ENCODE data around the gene CD44. TPM values are rescaled to one million over a fixed set of nuclear protein-coding genes. Genes with fewer than 3 reads are reported as not detected.

CD44 gene
- total RNA-seq, 1 experiment from 2014 or later, result 0.86 TPM

- Histone ChIP-seq H3K27ac (ENCODE audit: low read length) (no peak overlapping the region), H3K36me3 (ENCODE audit: insufficient read depth, low read length) (no peaks in the 10 kb centered on the region), H3K4me2 (ENCODE audit: low read depth, low read length, poor library complexity, severe bottlenecking) (no peak overlapping the region), H3K9ac (ENCODE audit: low read length) (no peak overlapping the region), H3K79me2 (ENCODE audit: low read length) (no peaks in the 10 kb centered on the region), H3K4me3 (ENCODE audit: low read length) (no peak overlapping the region), H4K20me1 (ENCODE audit: insufficient read depth, low read depth, low read length) (no peaks in the 10 kb centered on the region), H3K4me1 (ENCODE audit: low read length) (peaks cover 8% of the 10 kb centered on the region), H3K27me3 (ENCODE audit: low read length) (no peaks in the 10 kb centered on the region), H2AFZ (ENCODE audit: low read length) (no peak overlapping the region), H3K9me3 (ENCODE audit: low read length) (no peaks in the 10 kb centered on the region), H3K9me2 (replicated peaks; ENCODE audit: insufficient read depth, low read length) (no peaks in the 10 kb centered on the region)
- DNase-seq, result no peak
These were observed 35.7 kb downstream of the CD44 start for GRCh38 chr11:35174666-35175065.

GRCh38 chr11:35177370-35177769 is 38.4 kb downstream of the CD44 start:
- Histone ChIP-seq H2AFZ (ENCODE audit: low read length) (no peak overlapping the region), H3K9me3 (ENCODE audit: low read length) (no peaks in the 10 kb centered on the region), H3K27me3 (ENCODE audit: low read length) (no peaks in the 10 kb centered on the region), H3K4me3 (ENCODE audit: low read length) (no peak overlapping the region), H3K79me2 (ENCODE audit: low read length) (no peaks in the 10 kb centered on the region), H3K4me1 (ENCODE audit: low read length) (peaks cover 8% of the 10 kb centered on the region), H3K4me2 (ENCODE audit: low read depth, low read length, poor library complexity, severe bottlenecking) (no peak overlapping the region), H4K20me1 (ENCODE audit: insufficient read depth, low read depth, low read length) (no peaks in the 10 kb centered on the region), H3K36me3 (ENCODE audit: insufficient read depth, low read length) (no peaks in the 10 kb centered on the region), H3K9ac (ENCODE audit: low read length) (no peak overlapping the region), H3K9me2 (replicated peaks; ENCODE audit: insufficient read depth, low read length) (no peaks in the 10 kb centered on the region), H3K27ac (ENCODE audit: low read length) (no peak overlapping the region)
- no peak for DNase-seq

GRCh38 chr11:35178067-35178805 is 39.3 kb downstream of the CD44 start:
- Histone ChIP-seq H3K27ac (ENCODE audit: low read length) (no peak overlapping the region), H3K9me3 (ENCODE audit: low read length) (no peaks in the 10 kb centered on the region), H3K4me1 (ENCODE audit: low read length) (peaks cover 1% of the 10 kb centered on the region), H3K79me2 (ENCODE audit: low read length) (no peaks in the 10 kb centered on the region), H3K9me2 (replicated peaks; ENCODE audit: insufficient read depth, low read length) (no peaks in the 10 kb centered on the region), H4K20me1 (ENCODE audit: insufficient read depth, low read depth, low read length) (no peaks in the 10 kb centered on the region), H2AFZ (ENCODE audit: low read length) (no peak overlapping the region), H3K4me2 (ENCODE audit: low read depth, low read length, poor library complexity, severe bottlenecking) (no peak overlapping the region), H3K4me3 (ENCODE audit: low read length) (no peak overlapping the region), H3K27me3 (ENCODE audit: low read length) (no peaks in the 10 kb centered on the region), H3K36me3 (ENCODE audit: insufficient read depth, low read length) (no peaks in the 10 kb centered on the region), H3K9ac (ENCODE audit: low read length) (no peak overlapping the region)
- no peak for DNase-seq

- Histone ChIP-seq H3K4me3 (ENCODE audit: low read length) (no peak overlapping the region), H3K9me2 (replicated peaks; ENCODE audit: insufficient read depth, low read length) (no peaks in the 10 kb centered on the region), H3K79me2 (ENCODE audit: low read length) (no peaks in the 10 kb centered on the region), H3K4me1 (ENCODE audit: low read length) (no peaks in the 10 kb centered on the region), H3K36me3 (ENCODE audit: insufficient read depth, low read length) (no peaks in the 10 kb centered on the region), H3K9me3 (ENCODE audit: low read length) (no peaks in the 10 kb centered on the region), H2AFZ (ENCODE audit: low read length) (no peak overlapping the region), H3K27ac (ENCODE audit: low read length) (no peak overlapping the region), H3K27me3 (ENCODE audit: low read length) (no peaks in the 10 kb centered on the region), H3K9ac (ENCODE audit: low read length) (no peak overlapping the region), H4K20me1 (ENCODE audit: insufficient read depth, low read depth, low read length) (no peaks in the 10 kb centered on the region), H3K4me2 (ENCODE audit: low read depth, low read length, poor library complexity, severe bottlenecking) (no peak overlapping the region)
- DNase-seq, result no peak
These were observed 39.9 kb downstream of the CD44 start for GRCh38 chr11:35178873-35179272.

GRCh38 chr11:35179466-35180135 is 40.6 kb downstream of the CD44 start:
- Histone ChIP-seq H3K4me1 (ENCODE audit: low read length) (no peaks in the 10 kb centered on the region), H3K4me2 (ENCODE audit: low read depth, low read length, poor library complexity, severe bottlenecking) (no peak overlapping the region), H3K9ac (ENCODE audit: low read length) (no peak overlapping the region), H3K9me2 (replicated peaks; ENCODE audit: insufficient read depth, low read length) (no peaks in the 10 kb centered on the region), H3K27ac (ENCODE audit: low read length) (no peak overlapping the region), H3K4me3 (ENCODE audit: low read length) (no peak overlapping the region), H3K36me3 (ENCODE audit: insufficient read depth, low read length) (no peaks in the 10 kb centered on the region), H2AFZ (ENCODE audit: low read length) (no peak overlapping the region), H3K9me3 (ENCODE audit: low read length) (no peaks in the 10 kb centered on the region), H3K27me3 (ENCODE audit: low read length) (no peaks in the 10 kb centered on the region), H4K20me1 (ENCODE audit: insufficient read depth, low read depth, low read length) (no peaks in the 10 kb centered on the region), H3K79me2 (ENCODE audit: low read length) (no peaks in the 10 kb centered on the region)
- DNase-seq, result no peak

DNA sequence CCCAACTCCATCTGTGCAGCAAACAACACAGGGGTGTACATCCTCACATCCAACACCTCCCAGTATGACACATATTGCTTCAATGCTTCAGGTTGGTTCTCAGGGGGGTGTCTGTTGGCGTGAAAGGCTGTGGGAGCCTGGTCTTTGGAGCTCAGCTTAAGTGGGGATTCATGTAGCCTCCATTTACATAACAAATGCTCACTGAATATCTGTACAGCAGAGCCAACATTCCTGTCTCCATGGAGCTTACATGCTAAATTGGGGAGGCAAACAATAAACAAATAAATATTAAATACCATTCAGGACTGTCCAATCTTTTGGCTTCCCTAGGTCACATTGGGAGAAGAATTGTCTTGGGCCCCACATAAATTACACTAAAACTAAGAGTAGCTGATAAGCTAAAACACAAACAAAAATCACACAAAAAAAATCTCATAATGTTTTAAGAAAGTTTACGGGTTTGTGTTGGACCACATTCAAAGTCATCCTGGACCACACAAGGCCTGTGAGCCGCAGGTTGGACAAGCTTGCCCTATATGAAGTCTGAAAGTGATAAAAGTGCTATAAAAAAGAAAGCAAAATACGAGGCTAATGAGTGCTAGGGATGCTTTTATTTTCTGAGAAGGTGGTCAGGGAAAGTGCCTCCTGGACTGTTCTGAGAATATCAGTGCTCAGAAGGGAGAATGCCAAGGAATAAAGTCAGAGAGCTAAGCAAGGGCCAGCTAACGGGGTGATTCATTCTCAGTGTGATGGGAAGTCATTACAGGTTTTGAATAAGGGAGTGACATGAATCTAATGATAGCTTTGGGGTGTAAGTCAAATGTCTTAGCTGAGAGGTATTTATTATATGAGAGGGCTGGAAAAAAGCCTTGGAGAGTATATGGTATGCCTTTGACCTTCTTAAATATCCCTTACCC is 41.6 kb downstream of the CD44 start:
- Histone ChIP-seq H3K4me2 (ENCODE audit: low read depth, low read length, poor library complexity, severe bottlenecking) (no peak overlapping the region), H3K4me3 (ENCODE audit: low read length) (no peak overlapping the region), H3K36me3 (ENCODE audit: insufficient read depth, low read length) (no peaks in the 10 kb centered on the region), H3K9me2 (replicated peaks; ENCODE audit: insufficient read depth, low read length) (no peaks in the 10 kb centered on the region), H3K9me3 (ENCODE audit: low read length) (no peaks in the 10 kb centered on the region), H3K27ac (ENCODE audit: low read length) (no peak overlapping the region), H3K79me2 (ENCODE audit: low read length) (no peaks in the 10 kb centered on the region), H3K27me3 (ENCODE audit: low read length) (no peaks in the 10 kb centered on the region), H3K4me1 (ENCODE audit: low read length) (no peaks in the 10 kb centered on the region), H3K9ac (ENCODE audit: low read length) (no peak overlapping the region), H2AFZ (ENCODE audit: low read length) (no peak overlapping the region), H4K20me1 (ENCODE audit: insufficient read depth, low read depth, low read length) (no peaks in the 10 kb centered on the region)
- no peak for DNase-seq

- H3K27ac ChIP-seq (ENCODE audit: low read length), result no peak overlapping the region
- no peaks in the 10 kb centered on the region for H3K9me2 ChIP-seq (replicated peaks; ENCODE audit: insufficient read depth, low read length)
- no peaks in the 10 kb centered on the region for H4K20me1 ChIP-seq (ENCODE audit: insufficient read depth, low read depth, low read length)
- DNase-seq, result no peak
- no peak overlapping the region for H3K4me3 ChIP-seq (ENCODE audit: low read length)
- H3K79me2 ChIP-seq (ENCODE audit: low read length), result no peaks in the 10 kb centered on the region
- no peak overlapping the region for H2AFZ ChIP-seq (ENCODE audit: low read length)
- no peaks in the 10 kb centered on the region for H3K9me3 ChIP-seq (ENCODE audit: low read length)
- H3K9ac ChIP-seq (ENCODE audit: low read length), result no peak overlapping the region
- no peaks in the 10 kb centered on the region for H3K36me3 ChIP-seq (ENCODE audit: insufficient read depth, low read length)
- no peak overlapping the region for H3K4me2 ChIP-seq (ENCODE audit: low read depth, low read length, poor library complexity, severe bottlenecking)
- H3K4me1 ChIP-seq (ENCODE audit: low read length), result no peaks in the 10 kb centered on the region
- H3K27me3 ChIP-seq (ENCODE audit: low read length), result no peaks in the 10 kb centered on the region
These were observed 43.5 kb downstream of the CD44 start for GRCh38 chr11:35182317-35182939.
